HCT116 (cell line): ENCODE measurements around the gene RPRD1B. TPM values are rescaled to one million over a fixed set of nuclear protein-coding genes. Genes with fewer than 3 reads are reported as not detected.

Source experiments
- ATAC-seq: fragments of 200-7000 bp; cut with Tn5 transposase; 2 replicates; pipeline ENCODE4 v1.9.1; 2020; ENCODE audit warnings: mild to moderate bottlenecking, moderate library complexity
- BruUV-seq: library from RNA; stranded (reverse); fragments of 400-500 nt; replicated peaks from 2 replicates; lab custom pipeline; 2021; lab: Mats Ljungman, UMichigan
- CTCF ChIA-PET: fragments of 300-600 bp; sonication (Branson Sonifier 250); formaldehyde crosslinking; loops from one replicate; lab custom pipeline; 2021; ENCODE audit warnings: antibody characterized with exemption; lab: Charles Lee
- POLR2A ChIA-PET: fragments of 300-600, 350-600 bp; sonication (Branson Sonifier 250); formaldehyde crosslinking; loops from one replicate; lab custom pipeline; 2021; ENCODE audit warnings: antibody characterized with exemption; lab: Charles Lee
- RAD21 ChIA-PET, 2 experiments: fragments of 300-600 bp; sonication (Branson Sonifier 250); formaldehyde crosslinking; loops; one replicate each; lab custom pipeline; 2023; ENCODE audit warnings: low total read pairs in 2 of 2; ENCODE audit not compliant: uncharacterized antibody in 2 of 2, unreplicated experiment in 2 of 2, low non-redundant PET in 1 of 2; lab: Charles Lee
- DNase-seq: peaks from one replicate; pipeline ENCODE4 v3.0.0-alpha.2; 2010; ENCODE audit warnings: low read depth, low spot score
- H2AFZ ChIP-seq: fragments of 200-600 bp; shearing (Covaris generic), sonication (generic); 2 replicates; pipeline ENCODE4 v1.6.1; 2017; ENCODE audit warnings: low read depth, mixed run types, mixed read lengths, antibody characterized with exemption, low read length; ENCODE audit not compliant: poor library complexity, severe bottlenecking
- H3K27ac ChIP-seq: 2 replicates; pipeline ENCODE4 v1.5.1; 2012; ENCODE audit warnings: low read depth, low read length
- H3K27me3 ChIP-seq: fragments of 200-600 bp; sonication (generic); 2 replicates; pipeline ENCODE4 v1.6.1; 2016; ENCODE audit warnings: mixed run types, low read length, mixed read lengths; ENCODE audit not compliant: insufficient read depth
- H3K36me3 ChIP-seq, 2 experiments: fragments of 200-500 bp in 1 of 2; fragments of 200-600 bp in 1 of 2; sonication (Bioruptor generic) in 1 of 2; sonication (generic) in 1 of 2; 2 replicates each; pipeline versions ENCODE4 v1.5.1 to v1.6.1; 2014 to 2016; ENCODE audit warnings: low read length in 2 of 2, inconsistent platforms in 1 of 2, mixed read lengths in 1 of 2, mixed run types in 1 of 2; ENCODE audit not compliant: insufficient read depth in 2 of 2, control insufficient read depth in 1 of 2
- H3K4me1 ChIP-seq, 2 experiments: fragments of 200-600 bp in 1 of 2; sonication (generic) in 1 of 2; 2 replicates each; pipeline versions ENCODE4 v1.5.1 to v1.6.1; 2012 to 2017; ENCODE audit warnings: low read length in 2 of 2, inconsistent platforms in 1 of 2, mild to moderate bottlenecking in 1 of 2, mixed read lengths in 1 of 2, mixed run types in 1 of 2, moderate library complexity in 1 of 2; ENCODE audit not compliant: insufficient read depth in 2 of 2, control insufficient read depth in 1 of 2
- H3K4me2 ChIP-seq: fragments of 200-600 bp; sonication (generic); 2 replicates; pipeline ENCODE4 v1.6.1; 2017; ENCODE audit warnings: mixed run types, low read length, mixed read lengths
- H3K4me3 ChIP-seq, 2 experiments: fragments of 200-600 bp in 1 of 2; sonication (generic) in 1 of 2; replicated peaks in 1 of 2; 2 replicates each; pipeline ENCODE4 v1.5.1; 2011 to 2016; ENCODE audit warnings: low read length in 2 of 2, control low read depth in 1 of 2, low read depth in 1 of 2, mild to moderate bottlenecking in 1 of 2, mixed read lengths in 1 of 2, mixed run types in 1 of 2
- H3K79me2 ChIP-seq: fragments of 200-600 bp; sonication (generic); 2 replicates; pipeline ENCODE4 v1.6.1; 2017; ENCODE audit warnings: mild to moderate bottlenecking, mixed run types, low read length, moderate library complexity, mixed read lengths; ENCODE audit not compliant: insufficient read depth
- H3K9ac ChIP-seq: fragments of 200-600 bp; sonication (generic); 2 replicates; pipeline ENCODE4 v1.6.1; 2016; ENCODE audit warnings: low read length, mixed read lengths
- H3K9me2 ChIP-seq: fragments of 200-600 bp; sonication (generic), shearing (Covaris generic); 2 replicates; pipeline ENCODE4 v1.6.1; 2017; ENCODE audit warnings: mixed run types, mild to moderate bottlenecking, moderate library complexity; ENCODE audit not compliant: insufficient read depth
- H3K9me3 ChIP-seq, 2 experiments: fragments of 200-500 bp in 1 of 2; fragments of 200-600 bp in 1 of 2; sonication (Bioruptor generic) in 1 of 2; sonication (generic) in 1 of 2; 2 replicates each; pipeline ENCODE4 v1.6.1; 2014 to 2017; ENCODE audit warnings: low read length in 2 of 2, mixed read lengths in 2 of 2, inconsistent platforms in 1 of 2, low read depth in 1 of 2, mild to moderate bottlenecking in 1 of 2, mixed run types in 1 of 2, moderate library complexity in 1 of 2; ENCODE audit not compliant: control insufficient read depth in 1 of 2, insufficient read depth in 1 of 2
- H4K20me1 ChIP-seq: fragments of 200-600 bp; sonication (generic), shearing (Covaris generic); 2 replicates; pipeline ENCODE4 v1.6.1; 2017; ENCODE audit warnings: mixed run types, mild to moderate bottlenecking, moderate library complexity; ENCODE audit not compliant: insufficient read depth
- CBX3 ChIP-seq: IDR thresholded peaks from 2 replicates; pipeline ENCODE4 v1.6.1; 2012; ENCODE audit warnings: low read depth
- CEBPB ChIP-seq: IDR thresholded peaks from 2 replicates; pipeline ENCODE4 v1.6.1; 2012; ENCODE audit warnings: low read depth
- EGR1 ChIP-seq: IDR thresholded peaks from 2 replicates; pipeline ENCODE4 v1.6.1; 2012; ENCODE audit warnings: low read depth
- ELF1 ChIP-seq: IDR thresholded peaks from 2 replicates; pipeline ENCODE4 v1.6.1; 2012; ENCODE audit warnings: low read depth, borderline replicate concordance
- EZH2 ChIP-seq: fragments of 200-600 bp; sonication (generic); IDR thresholded peaks from 2 replicates; pipeline ENCODE4 v1.6.1; 2017; ENCODE audit warnings: antibody characterized with exemption, mixed run types
- EZH2phosphoT487 ChIP-seq: fragments of 200-600 bp; IDR thresholded peaks from 2 replicates; pipeline ENCODE4 v1.6.1; 2018; ENCODE audit warnings: antibody characterized with exemption, borderline replicate concordance
- POLR2A ChIP-seq: IDR thresholded peaks from 2 replicates; pipeline ENCODE4 v1.7.0; 2011; ENCODE audit warnings: borderline replicate concordance; ENCODE audit not compliant: insufficient read depth, insufficient read length; ENCODE audit errors: extremely low read depth
- POLR2AphosphoS5 ChIP-seq: IDR thresholded peaks from 2 replicates; pipeline ENCODE4 v1.6.1; 2011; ENCODE audit warnings: mild to moderate bottlenecking, low read depth, low read length, moderate library complexity
- RAD21 ChIP-seq: IDR thresholded peaks from 2 replicates; pipeline ENCODE4 v1.6.1; 2012; ENCODE audit warnings: low read depth, mild to moderate bottlenecking
- SIN3A ChIP-seq: IDR thresholded peaks from 2 replicates; pipeline ENCODE4 v1.6.1; 2012; ENCODE audit warnings: low read depth
- YY1 ChIP-seq: IDR thresholded peaks from 2 replicates; pipeline ENCODE4 v1.6.1; 2011; ENCODE audit warnings: low read length, low read depth, moderate library complexity, mild to moderate bottlenecking; ENCODE audit not compliant: insufficient replicate concordance; ENCODE audit errors: extremely low read depth
- ZNF274 ChIP-seq: fragments of 200-500 bp; sonication (Bioruptor generic); IDR thresholded peaks from 2 replicates; pipeline ENCODE4 v1.6.1; 2014; ENCODE audit warnings: mild to moderate bottlenecking, low read depth, low read length, inconsistent platforms
- intact Hi-C: fragments of 100-400 bp; cut with micrococcal nuclease; formaldehyde crosslinking; loops from 2 replicates; pipeline ENCODE4 v1.10.0; 2022
- total RNA-seq: library from RNA; stranded (reverse); gene quantifications from one replicate; pipeline ENCODE4 v1.2.1, GENCODE V29; 2021; ENCODE audit not compliant: unreplicated experiment
- TF ChIP-seq, protein P1 (sequence below): IDR thresholded peaks from 2 replicates; pipeline ENCODE4 v1.6.1; 2012
- TF ChIP-seq, protein P2 (sequence below): IDR thresholded peaks from 2 replicates; pipeline ENCODE4 v1.6.1; 2012
- TF ChIP-seq, protein P3 (sequence below): IDR thresholded peaks from 2 replicates; pipeline ENCODE4 v1.6.1; 2011; ENCODE audit warnings: mild to moderate bottlenecking, low read length, moderate library complexity; ENCODE audit not compliant: insufficient replicate concordance; ENCODE audit errors: extremely low read depth
- TF ChIP-seq, protein P4 (sequence below), 3 experiments: fragments of 200-600 bp in 1 of 3; sonication (generic) in 1 of 3; IDR thresholded peaks in 2 of 3; conservative IDR thresholded peaks in 1 of 3; 2 replicates each; pipeline ENCODE4 v1.5.1; 2012 to 2017; ENCODE audit warnings: low read depth in 2 of 3, low read length in 2 of 3, antibody characterized with exemption in 1 of 3, borderline replicate concordance in 1 of 3, control low read depth in 1 of 3, mild to moderate bottlenecking in 1 of 3, mixed read lengths in 1 of 3, mixed run types in 1 of 3, moderate library complexity in 1 of 3; ENCODE audit not compliant: insufficient read depth in 1 of 3
- TF ChIP-seq, protein P5 (sequence below): IDR thresholded peaks from 2 replicates; pipeline ENCODE4 v1.6.1; 2012; ENCODE audit warnings: low read depth

Gene RPRD1B
- total RNA-seq, 1 experiment from 2014 or later, result 30.7 TPM

DNA sequence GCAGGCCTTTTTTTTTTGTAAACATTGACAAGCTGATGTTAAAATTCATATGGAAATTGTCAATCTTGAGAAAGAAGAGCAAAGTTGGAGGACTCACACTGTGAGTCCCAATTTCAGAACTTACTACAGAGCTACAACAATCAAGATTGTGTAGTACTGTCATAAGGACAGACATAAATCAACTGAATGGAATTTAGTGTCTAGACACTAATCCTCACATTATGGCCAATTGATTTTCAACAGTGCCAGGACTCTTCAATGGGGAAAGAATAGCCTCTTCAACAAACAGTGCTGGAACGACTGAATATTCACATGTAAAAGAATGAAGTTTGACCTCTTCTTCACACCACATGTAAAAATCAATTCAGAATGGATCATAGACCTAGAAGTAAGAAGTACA, 70.7 kb downstream of the RPRD1B start:
- H3K9ac ChIP-seq, result no peak overlapping the region
- intact Hi-C loops, result no loop called here
- no peak overlapping the region for H3K4me3 ChIP-seq
- H3K27ac ChIP-seq, result no peak overlapping the region
- H3K9me2 ChIP-seq, result no peaks in the 10 kb centered on the region
- CTCF ChIA-PET, result no interaction called here
- POLR2A ChIA-PET, result no interaction called here
- no peaks in the 10 kb centered on the region for H3K79me2 ChIP-seq
- no peak overlapping the region for H2AFZ ChIP-seq
- no peaks in the 10 kb centered on the region for H4K20me1 ChIP-seq
- H3K27me3 ChIP-seq, result no peaks in the 10 kb centered on the region
- no peak for DNase-seq
- BruUV-seq, result no TSS peak
- H3K9me3 ChIP-seq, result 0 out of 4 replicates have a peak, but pooled peaks cover 0 to 5% of the 10 kb centered on the region in 2 experiments
- RAD21 ChIA-PET, result no interaction called here
- peaks cover 3% of the 10 kb centered on the region in 2 experiments; a peak in 2 of 4 replicates for H3K4me1 ChIP-seq
- H3K4me2 ChIP-seq, result no peak overlapping the region
- TF ChIP-seq, protein P1, sequence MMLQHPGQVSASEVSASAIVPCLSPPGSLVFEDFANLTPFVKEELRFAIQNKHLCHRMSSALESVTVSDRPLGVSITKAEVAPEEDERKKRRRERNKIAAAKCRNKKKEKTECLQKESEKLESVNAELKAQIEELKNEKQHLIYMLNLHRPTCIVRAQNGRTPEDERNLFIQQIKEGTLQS, result no peak
- no peak for TF ChIP-seq YY1
- TF ChIP-seq SIN3A, result no peak
- no peak for TF ChIP-seq EZH2
- TF ChIP-seq, protein P2, sequence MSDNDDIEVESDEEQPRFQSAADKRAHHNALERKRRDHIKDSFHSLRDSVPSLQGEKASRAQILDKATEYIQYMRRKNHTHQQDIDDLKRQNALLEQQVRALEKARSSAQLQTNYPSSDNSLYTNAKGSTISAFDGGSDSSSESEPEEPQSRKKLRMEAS, result no peak
- TF ChIP-seq ELF1, result no peak
- TF ChIP-seq CEBPB, result no peak
- no peak for TF ChIP-seq POLR2AphosphoS5
- TF ChIP-seq ZNF274, result no peak
- TF ChIP-seq, protein P3, sequence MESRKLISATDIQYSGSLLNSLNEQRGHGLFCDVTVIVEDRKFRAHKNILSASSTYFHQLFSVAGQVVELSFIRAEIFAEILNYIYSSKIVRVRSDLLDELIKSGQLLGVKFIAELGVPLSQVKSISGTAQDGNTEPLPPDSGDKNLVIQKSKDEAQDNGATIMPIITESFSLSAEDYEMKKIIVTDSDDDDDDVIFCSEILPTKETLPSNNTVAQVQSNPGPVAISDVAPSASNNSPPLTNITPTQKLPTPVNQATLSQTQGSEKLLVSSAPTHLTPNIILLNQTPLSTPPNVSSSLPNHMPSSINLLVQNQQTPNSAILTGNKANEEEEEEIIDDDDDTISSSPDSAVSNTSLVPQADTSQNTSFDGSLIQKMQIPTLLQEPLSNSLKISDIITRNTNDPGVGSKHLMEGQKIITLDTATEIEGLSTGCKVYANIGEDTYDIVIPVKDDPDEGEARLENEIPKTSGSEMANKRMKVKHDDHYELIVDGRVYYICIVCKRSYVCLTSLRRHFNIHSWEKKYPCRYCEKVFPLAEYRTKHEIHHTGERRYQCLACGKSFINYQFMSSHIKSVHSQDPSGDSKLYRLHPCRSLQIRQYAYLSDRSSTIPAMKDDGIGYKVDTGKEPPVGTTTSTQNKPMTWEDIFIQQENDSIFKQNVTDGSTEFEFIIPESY, result no peak
- TF ChIP-seq, protein P4, sequence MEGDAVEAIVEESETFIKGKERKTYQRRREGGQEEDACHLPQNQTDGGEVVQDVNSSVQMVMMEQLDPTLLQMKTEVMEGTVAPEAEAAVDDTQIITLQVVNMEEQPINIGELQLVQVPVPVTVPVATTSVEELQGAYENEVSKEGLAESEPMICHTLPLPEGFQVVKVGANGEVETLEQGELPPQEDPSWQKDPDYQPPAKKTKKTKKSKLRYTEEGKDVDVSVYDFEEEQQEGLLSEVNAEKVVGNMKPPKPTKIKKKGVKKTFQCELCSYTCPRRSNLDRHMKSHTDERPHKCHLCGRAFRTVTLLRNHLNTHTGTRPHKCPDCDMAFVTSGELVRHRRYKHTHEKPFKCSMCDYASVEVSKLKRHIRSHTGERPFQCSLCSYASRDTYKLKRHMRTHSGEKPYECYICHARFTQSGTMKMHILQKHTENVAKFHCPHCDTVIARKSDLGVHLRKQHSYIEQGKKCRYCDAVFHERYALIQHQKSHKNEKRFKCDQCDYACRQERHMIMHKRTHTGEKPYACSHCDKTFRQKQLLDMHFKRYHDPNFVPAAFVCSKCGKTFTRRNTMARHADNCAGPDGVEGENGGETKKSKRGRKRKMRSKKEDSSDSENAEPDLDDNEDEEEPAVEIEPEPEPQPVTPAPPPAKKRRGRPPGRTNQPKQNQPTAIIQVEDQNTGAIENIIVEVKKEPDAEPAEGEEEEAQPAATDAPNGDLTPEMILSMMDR (IDR thresholded peaks at IDR 0.05 in 2 of 3, conservative IDR thresholded peaks at IDR 0.05 in 1 of 3; ENCODE audit: borderline replicate concordance in 1 of 3, insufficient read depth in 1 of 3, low read depth in 2 of 3, low read length in 2 of 3), result no peak
- no peak for TF ChIP-seq EGR1
- no peak for TF ChIP-seq CBX3
- TF ChIP-seq, protein P5, sequence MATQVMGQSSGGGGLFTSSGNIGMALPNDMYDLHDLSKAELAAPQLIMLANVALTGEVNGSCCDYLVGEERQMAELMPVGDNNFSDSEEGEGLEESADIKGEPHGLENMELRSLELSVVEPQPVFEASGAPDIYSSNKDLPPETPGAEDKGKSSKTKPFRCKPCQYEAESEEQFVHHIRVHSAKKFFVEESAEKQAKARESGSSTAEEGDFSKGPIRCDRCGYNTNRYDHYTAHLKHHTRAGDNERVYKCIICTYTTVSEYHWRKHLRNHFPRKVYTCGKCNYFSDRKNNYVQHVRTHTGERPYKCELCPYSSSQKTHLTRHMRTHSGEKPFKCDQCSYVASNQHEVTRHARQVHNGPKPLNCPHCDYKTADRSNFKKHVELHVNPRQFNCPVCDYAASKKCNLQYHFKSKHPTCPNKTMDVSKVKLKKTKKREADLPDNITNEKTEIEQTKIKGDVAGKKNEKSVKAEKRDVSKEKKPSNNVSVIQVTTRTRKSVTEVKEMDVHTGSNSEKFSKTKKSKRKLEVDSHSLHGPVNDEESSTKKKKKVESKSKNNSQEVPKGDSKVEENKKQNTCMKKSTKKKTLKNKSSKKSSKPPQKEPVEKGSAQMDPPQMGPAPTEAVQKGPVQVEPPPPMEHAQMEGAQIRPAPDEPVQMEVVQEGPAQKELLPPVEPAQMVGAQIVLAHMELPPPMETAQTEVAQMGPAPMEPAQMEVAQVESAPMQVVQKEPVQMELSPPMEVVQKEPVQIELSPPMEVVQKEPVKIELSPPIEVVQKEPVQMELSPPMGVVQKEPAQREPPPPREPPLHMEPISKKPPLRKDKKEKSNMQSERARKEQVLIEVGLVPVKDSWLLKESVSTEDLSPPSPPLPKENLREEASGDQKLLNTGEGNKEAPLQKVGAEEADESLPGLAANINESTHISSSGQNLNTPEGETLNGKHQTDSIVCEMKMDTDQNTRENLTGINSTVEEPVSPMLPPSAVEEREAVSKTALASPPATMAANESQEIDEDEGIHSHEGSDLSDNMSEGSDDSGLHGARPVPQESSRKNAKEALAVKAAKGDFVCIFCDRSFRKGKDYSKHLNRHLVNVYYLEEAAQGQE, result no peak
- no peak for TF ChIP-seq POLR2A
- no peak for TF ChIP-seq EZH2phosphoT487
- TF ChIP-seq RAD21, result no peak
- no peaks in the 10 kb centered on the region for H3K36me3 ChIP-seq
- no peak for ATAC-seq
